ENCODE measurements around the gene RBM3. TPM values are rescaled to one million over a fixed set of nuclear protein-coding genes. Genes with fewer than 3 reads are reported as not detected.

The RBM3 gene
- total and polyA plus RNA-seq, 2 of the 4 experiments (the other 2 are of a cell fraction) = 243 to 386 TPM

GRCh38 chrX:48604701-48605100 is 30.4 kb downstream of the RBM3 start:
- Histone ChIP-seq H3K4ac (ENCODE audit: low read depth, low read length) (no peak overlapping the region), H3K4me1 (ENCODE audit: control insufficient read depth, insufficient read depth, low read length) (no peaks in the 10 kb centered on the region), H4K91ac (ENCODE audit: insufficient read depth, low read depth, low read length) (no peak overlapping the region), H3K27me3 (ENCODE audit: control insufficient read depth, insufficient read depth, low read length) (no peaks in the 10 kb centered on the region), H2AK5ac (ENCODE audit: low read depth, low read length) (no peak overlapping the region), H2BK5ac (ENCODE audit: low read depth, low read length, poor library complexity, severe bottlenecking) (no peak overlapping the region), H3K27ac (ENCODE audit: insufficient read depth, low read length) (no peak overlapping the region), H3K9me1 (ENCODE audit: insufficient read depth, low read length) (no peaks in the 10 kb centered on the region), H4K5ac (ENCODE audit: low read depth, low read length) (no peak overlapping the region), H4K8ac (ENCODE audit: low read depth in 2 of 2, low read length in 2 of 2) (no peak overlapping the region), H2BK120ac (ENCODE audit: low read depth, low read length) (no peak overlapping the region), H2AFZ (replicated peaks; ENCODE audit: low read length, poor library complexity) (peak overlapping the region; percentile 32), H3K4me2 (ENCODE audit: low read depth, low read length) (no peak overlapping the region), H3K4me3 (ENCODE audit: insufficient read depth, low read depth, low read length) (no peak overlapping the region), H3K79me1 (ENCODE audit: low read depth in 1 of 2, low read length in 2 of 2) (no peaks in the 10 kb centered on the region), H3K14ac (replicated peaks; ENCODE audit: low read depth, low read length) (no peak overlapping the region), H3K36me3 (ENCODE audit: control insufficient read depth, insufficient read depth, low read length) (peaks cover 26% of the 10 kb centered on the region), H2BK15ac (ENCODE audit: low read depth, low read length) (no peak overlapping the region), H3K9me3 (ENCODE audit: control insufficient read depth, insufficient read depth, low read length) (no peaks in the 10 kb centered on the region), H4K20me1 (ENCODE audit: insufficient read depth, low read length) (no peaks in the 10 kb centered on the region), H3K18ac (ENCODE audit: low read depth, low read length) (no peak overlapping the region), H2BK20ac (ENCODE audit: low read depth, low read length) (no peak overlapping the region), H2AK9ac (replicated peaks; ENCODE audit: low read depth, low read length, poor library complexity) (no peak overlapping the region), H3K9ac (ENCODE audit: low read depth, low read length) (no peak overlapping the region), H3K56ac (ENCODE audit: extremely low read depth, insufficient read depth, low read length) (no peak overlapping the region), H3K23ac (ENCODE audit: low read depth, low read length) (no peak overlapping the region)
- ChIA-PET CTCF (no interaction called here), POLR2A (ENCODE audit: unreplicated experiment) (no interaction called here)
- in situ Hi-C loops (cut with MboI; ENCODE audit: low sequenced_read_pairs) (no loop called here), dilution Hi-C loops (cut with HindIII; ENCODE audit: low sequenced_read_pairs, unreplicated experiment) (no loop called here), intact Hi-C loops (cut with micrococcal nuclease) (no loop called here)
- TF ChIP-seq USF2 (IDR thresholded peaks at IDR 0.05; ENCODE audit: low read depth, low read length) (no peak), MXI1 (IDR thresholded peaks at IDR 0.05; ENCODE audit: borderline replicate concordance, low read depth, low read length) (no peak), RFX5 (IDR thresholded peaks at IDR 0.05; ENCODE audit: low read depth, low read length) (no peak), CEBPB (IDR thresholded peaks at IDR 0.05; ENCODE audit: low read depth, low read length) (no peak), FOS (IDR thresholded peaks at IDR 0.05; ENCODE audit: low read depth, low read length) (no peak), MAFK (IDR thresholded peaks at IDR 0.05; ENCODE audit: low read depth, low read length) (no peak), POLR2A (IDR thresholded peaks at IDR 0.05; ENCODE audit: low read depth, low read length) (no peak), SMC3 (IDR thresholded peaks at IDR 0.05; ENCODE audit: low read depth, low read length) (no peak), CHD1 (IDR thresholded peaks at IDR 0.05; ENCODE audit: low read depth, low read length) (no peak), RAD21 (IDR thresholded peaks at IDR 0.05; ENCODE audit: low read length) (no peak)
- WGBS, 2 experiments (ENCODE audit: extremely low coverage in 2 of 2, insufficient read length in 1 of 2) = 96% methylated on average over 5 of the region's 16 CpGs; no CpG with 5 or more reads in 1 of the 2 experiments
- no TSS peak for BruUV-seq (replicated peaks)
- ATAC-seq (ENCODE audit: low read depth) (no peak), DNase-seq (no peak)

All from IMR-90 (cell line).